Femur (tissue), 1 donor: ENCODE measurements around the gene RELB.

Experiments
- DNase-seq: peaks from one replicate; pipeline ENCODE4 v3.0.0-alpha.2; 2017

Gene RELB

GRCh38 chr19:45061965-45062364 lies 60.7 kb downstream of the RELB start:
- no peak for DNase-seq

GRCh38 chr19:45063851-45064801 lies 62.9 kb downstream of the RELB start:
- DNase-seq, result no peak

GRCh38 chr19:45066921-45067661 lies 65.8 kb downstream of the RELB start:
- DNase-seq, result no peak

- DNase-seq, result no peak
Measured at GRCh38 chr19:45068041-45068440, 66.8 kb downstream of the RELB start.

DNA sequence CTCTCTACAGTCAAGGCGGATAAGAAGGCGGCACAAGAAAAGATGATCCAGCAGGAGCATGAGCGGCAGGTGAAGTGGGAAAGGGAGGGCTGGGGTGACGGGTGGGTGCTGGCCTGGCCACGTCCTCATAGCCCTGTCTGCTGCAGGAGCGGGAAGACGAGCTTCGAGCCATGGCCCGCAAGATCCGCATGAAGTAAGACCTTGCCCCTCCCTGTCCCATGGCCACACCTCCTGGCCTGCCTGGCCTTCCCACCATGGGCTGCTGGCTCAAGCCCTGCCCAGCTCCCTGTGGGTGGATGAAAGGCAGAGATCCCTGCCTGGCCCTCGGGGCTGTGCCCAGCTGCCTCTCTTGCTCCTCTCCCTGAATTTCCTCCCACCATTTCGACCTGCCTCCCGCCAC lies 67.8 kb downstream of the RELB start:
- no peak for DNase-seq

GRCh38 chr19:45070214-45070613 lies 69.0 kb downstream of the RELB start:
- no peak for DNase-seq

DNA sequence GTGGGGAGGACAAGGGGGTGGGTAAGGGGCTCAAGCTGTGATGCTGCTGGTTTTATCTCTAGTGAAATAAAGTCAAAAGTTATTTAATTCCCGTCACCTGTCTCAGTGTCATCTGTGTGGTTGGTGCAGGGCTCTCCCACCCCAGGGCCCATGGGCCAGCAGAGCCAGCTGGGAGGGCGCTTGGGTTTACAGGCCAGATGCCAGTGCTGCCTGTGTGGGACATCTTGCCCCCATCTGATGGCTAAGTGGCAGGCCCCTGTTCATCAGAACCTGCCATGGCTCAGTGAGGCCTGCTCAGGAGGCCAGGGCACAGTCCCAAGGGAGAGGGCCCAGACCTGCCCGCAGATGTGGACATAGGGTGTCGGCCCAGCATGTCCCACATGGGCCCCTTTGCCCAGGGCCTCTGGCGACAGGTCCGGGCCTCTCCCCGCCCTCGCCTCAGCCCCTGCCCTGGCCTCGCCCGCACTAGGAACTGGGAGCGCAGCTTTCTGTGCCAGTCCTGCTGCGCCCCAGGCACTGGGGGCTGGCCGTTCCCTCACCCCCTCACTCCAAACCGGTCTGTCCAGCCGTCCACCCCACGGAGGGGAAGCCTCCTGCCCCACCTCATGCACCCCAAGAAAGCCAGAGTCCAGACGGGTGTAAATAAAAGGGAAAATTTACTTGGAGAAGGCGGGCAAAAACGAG lies 69.7 kb downstream of the RELB start:
- no peak for DNase-seq

DNA sequence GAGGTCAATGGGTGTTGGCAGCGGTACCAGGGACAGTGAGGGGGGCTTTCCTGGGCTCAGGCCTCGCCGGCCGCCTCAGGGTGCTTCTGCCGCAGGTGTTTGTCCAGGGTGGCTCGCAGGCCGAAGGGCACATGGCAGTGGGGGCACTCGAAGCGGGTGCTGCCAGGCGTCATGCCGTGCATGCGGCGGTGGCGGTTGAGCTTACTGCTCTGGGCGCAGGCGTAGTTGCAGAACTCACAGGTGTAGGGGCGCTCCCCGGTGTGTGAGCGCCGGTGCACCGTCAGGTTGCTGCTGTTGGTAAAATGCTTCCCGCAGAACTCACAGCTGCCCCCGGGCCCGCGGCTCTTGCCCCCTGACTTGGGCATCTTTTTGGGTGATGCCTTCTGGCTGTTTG lies 70.3 kb downstream of the RELB start:
- no peak for DNase-seq

DNA sequence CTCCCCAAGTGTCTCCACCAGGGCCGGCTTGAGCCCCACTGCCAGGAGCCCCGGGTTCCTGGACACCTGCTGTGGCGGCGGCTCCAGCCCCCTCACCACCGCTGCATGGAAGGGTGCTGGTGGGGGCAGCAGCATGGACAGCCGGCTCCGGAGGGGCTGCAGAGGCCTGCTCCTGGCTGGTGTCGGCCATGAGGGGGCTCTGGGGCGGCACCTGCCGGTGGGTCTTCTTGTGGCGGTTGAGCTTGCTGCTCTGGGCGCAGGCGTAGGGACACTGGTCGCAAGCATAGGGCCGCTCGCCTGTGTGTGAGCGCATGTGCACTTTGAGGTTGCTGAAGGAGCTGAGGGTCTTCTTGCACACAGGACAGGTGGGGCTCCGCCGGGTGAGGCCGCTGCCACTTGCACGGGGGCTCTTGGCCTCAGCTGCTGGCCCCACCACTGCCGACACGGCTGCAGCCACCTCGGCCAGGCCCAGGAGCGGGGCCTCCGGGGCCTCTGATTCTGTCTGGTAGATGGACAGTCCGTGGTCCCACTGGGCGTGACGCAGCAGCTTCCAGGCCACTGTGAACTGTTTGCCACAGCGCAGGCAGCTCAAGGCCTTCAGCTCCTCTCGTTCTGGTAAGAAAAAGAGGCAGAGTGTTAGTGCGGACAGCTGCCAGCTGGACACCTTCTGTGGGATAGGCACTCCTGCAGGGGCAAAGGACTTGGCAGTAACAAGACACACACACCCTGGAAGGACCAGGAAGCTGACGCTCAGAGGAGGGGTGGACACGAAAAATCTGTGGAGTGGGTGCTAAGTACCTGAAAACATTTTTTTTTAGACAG lies 70.9 kb downstream of the RELB start:
- no peak for DNase-seq

- DNase-seq, result no peak
Measured at GRCh38 chr19:45074744-45075300, 73.6 kb downstream of the RELB start.

DNA sequence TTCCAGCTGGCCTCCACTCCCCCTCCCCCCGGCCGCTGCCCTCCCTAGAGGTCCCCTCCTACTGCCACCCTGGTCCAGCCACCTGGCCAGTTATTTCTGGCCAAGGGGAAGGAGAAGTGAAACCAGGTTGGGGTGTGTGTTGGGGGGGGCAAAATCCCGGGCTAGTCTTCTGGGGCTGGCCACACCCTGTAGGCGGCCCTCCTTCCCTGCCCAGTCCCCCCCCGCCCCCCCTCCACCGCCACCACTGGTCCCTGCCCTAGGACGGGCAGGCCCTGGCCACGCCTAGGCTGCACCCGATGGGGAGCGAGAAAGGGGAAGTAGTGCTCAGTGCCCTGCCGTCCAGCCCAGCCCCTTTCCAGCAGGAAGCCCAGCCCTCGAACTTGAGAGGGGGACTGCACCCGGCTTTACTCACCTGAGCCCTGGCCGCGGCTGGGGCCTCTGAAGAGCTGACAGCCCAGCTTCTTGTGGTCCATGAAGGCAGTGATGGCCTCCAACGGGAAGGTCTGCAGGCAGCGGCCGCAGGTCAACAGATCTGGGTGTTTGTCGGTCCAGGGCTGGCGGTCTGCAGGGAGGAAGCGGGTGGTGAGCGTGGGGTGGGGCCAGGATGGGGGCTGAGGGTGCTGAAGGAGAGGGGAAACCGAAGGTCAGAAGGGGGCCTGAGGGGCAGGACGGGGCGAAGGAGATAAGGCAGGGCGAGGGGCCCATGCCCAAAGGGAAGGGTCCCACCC lies 74.2 kb downstream of the RELB start:
- peak; percentile 86 for DNase-seq

- DNase-seq, result peak; percentile 71
Measured at GRCh38 chr19:45076029-45076850, 75.0 kb downstream of the RELB start, which contains the start of gene ZNF296. ZNF296 (minus strand) TSS chr19:45076478; CDS start chr19:45076373, 105 bp downstream.

- DNase-seq, result no peak
Measured at GRCh38 chr19:45076851-45077730, 75.8 kb downstream of the RELB start.

GRCh38 chr19:45078390-45079062 lies 77.3 kb downstream of the RELB start:
- no peak for DNase-seq

GRCh38 chr19:45079063-45079910 lies 78.0 kb downstream of the RELB start, which contains the start of gene GEMIN7:
GEMIN7 (plus strand) TSS chr19:45079260; CDS start chr19:45090115, 10,855 bp downstream.
- peak; percentile 85 for DNase-seq

GRCh38 chr19:45079911-45080370 lies 78.7 kb downstream of the RELB start:
- DNase-seq, result no peak

GRCh38 chr19:45082170-45082569 lies 80.9 kb downstream of the RELB start:
- DNase-seq, result no peak
